ENCODE measurements around the gene JAK1. TPM values are rescaled to one million over a fixed set of nuclear protein-coding genes. Genes with fewer than 3 reads are reported as not detected.

The JAK1 gene
- total RNA-seq, 4 donors from 2014 or later: 112 to 158 (median 135) TPM

- no peak overlapping the region for H3K27ac ChIP-seq (replicated peaks in 1 of 4)
- H3K36me3 ChIP-seq: peaks cover 28 to 81% (median 64%) of the 10 kb centered on the region in 4 donors
- H3K9me3 ChIP-seq: no peaks in the 10 kb centered on the region
- no peak for DNase-seq (ENCODE audit: extremely low spot score)
- peaks cover 0 to 14% (median 0%) of the 10 kb centered on the region in 4 donors for H3K4me1 ChIP-seq
- H3K4me3 ChIP-seq: no peak overlapping the region
- TF ChIP-seq CTCF (IDR thresholded peaks at IDR 0.05) (no peak), POLR2A (IDR thresholded peaks at IDR 0.05; ENCODE audit: low read depth) (no peak), POLR2AphosphoS5 (IDR thresholded peaks at IDR 0.05) (no peak), EP300 (IDR thresholded peaks at IDR 0.05) (no peak)
- intact Hi-C loops (cut with DNase I): no loop called here
- 88% methylated on average over 6 of the region's 6 CpGs for WGBS
- no peaks in the 10 kb centered on the region for H3K27me3 ChIP-seq
These were observed 90.7 kb downstream of the JAK1 start for GRCh38 chr1:64875606-64876005.

- H3K27ac ChIP-seq (replicated peaks in 1 of 4): no peak overlapping the region
- WGBS: 90% methylated on average over 10 of the region's 10 CpGs
- H3K27me3 ChIP-seq: no peaks in the 10 kb centered on the region
- TF ChIP-seq POLR2AphosphoS5 (IDR thresholded peaks at IDR 0.05) (no peak), POLR2A (IDR thresholded peaks at IDR 0.05; ENCODE audit: low read depth) (no peak), CTCF (IDR thresholded peaks at IDR 0.05) (no peak), EP300 (IDR thresholded peaks at IDR 0.05) (no peak)
- intact Hi-C loops (cut with DNase I): no loop called here
- H3K36me3 ChIP-seq: peaks cover 28 to 86% (median 69%) of the 10 kb centered on the region in 4 donors
- no peaks in the 10 kb centered on the region for H3K9me3 ChIP-seq
- peaks cover 0 to 14% (median 0%) of the 10 kb centered on the region in 4 donors for H3K4me1 ChIP-seq
- no peak overlapping the region for H3K4me3 ChIP-seq
- no peak for DNase-seq (ENCODE audit: extremely low spot score)
These were observed 91.2 kb downstream of the JAK1 start for GRCh38 chr1:64875101-64875500.

- TF ChIP-seq POLR2AphosphoS5 (IDR thresholded peaks at IDR 0.05) (no peak), EP300 (IDR thresholded peaks at IDR 0.05) (no peak), CTCF (IDR thresholded peaks at IDR 0.05) (no peak), POLR2A (IDR thresholded peaks at IDR 0.05; ENCODE audit: low read depth) (no peak)
- no peaks in the 10 kb centered on the region for H3K27me3 ChIP-seq
- intact Hi-C loops (cut with DNase I): no loop called here
- no peak overlapping the region for H3K27ac ChIP-seq (replicated peaks in 1 of 4)
- DNase-seq (ENCODE audit: extremely low spot score): no peak
- H3K4me1 ChIP-seq: peaks cover 0 to 14% (median 0%) of the 10 kb centered on the region in 4 donors
- H3K4me3 ChIP-seq: no peak overlapping the region
- 94% methylated on average over 3 of the region's 3 CpGs for WGBS
- peaks cover 28 to 90% (median 73%) of the 10 kb centered on the region in 4 donors for H3K36me3 ChIP-seq
- H3K9me3 ChIP-seq: no peaks in the 10 kb centered on the region
These were observed 91.7 kb downstream of the JAK1 start for GRCh38 chr1:64874666-64875065.

GRCh38 chr1:64873576-64873975 is 92.8 kb downstream of the JAK1 start:
- H3K27ac ChIP-seq (replicated peaks in 1 of 4): no peak overlapping the region
- WGBS: 95% methylated on average over 9 of the region's 9 CpGs
- H3K4me1 ChIP-seq: peaks cover 0 to 7% (median 0%) of the 10 kb centered on the region in 4 donors
- no peak for TF ChIP-seq POLR2A (IDR thresholded peaks at IDR 0.05; ENCODE audit: low read depth)
- no peak for TF ChIP-seq CTCF (IDR thresholded peaks at IDR 0.05)
- TF ChIP-seq POLR2AphosphoS5 (IDR thresholded peaks at IDR 0.05): no peak
- TF ChIP-seq EP300 (IDR thresholded peaks at IDR 0.05): no peak
- no peaks in the 10 kb centered on the region for H3K27me3 ChIP-seq
- H3K4me3 ChIP-seq: no peak overlapping the region
- intact Hi-C loops (cut with DNase I): no loop called here
- DNase-seq (ENCODE audit: extremely low spot score): no peak
- peaks cover 28 to 92% (median 80%) of the 10 kb centered on the region in 4 donors for H3K36me3 ChIP-seq
- no peaks in the 10 kb centered on the region for H3K9me3 ChIP-seq

- 94% methylated on average over 1 of the region's 1 CpG for WGBS
- peaks cover 33 to 95% (median 82%) of the 10 kb centered on the region in 4 donors for H3K36me3 ChIP-seq
- no peak for TF ChIP-seq POLR2A (IDR thresholded peaks at IDR 0.05; ENCODE audit: low read depth)
- TF ChIP-seq POLR2AphosphoS5 (IDR thresholded peaks at IDR 0.05): no peak
- no peak for TF ChIP-seq CTCF (IDR thresholded peaks at IDR 0.05)
- no peak for TF ChIP-seq EP300 (IDR thresholded peaks at IDR 0.05)
- no peaks in the 10 kb centered on the region for H3K27me3 ChIP-seq
- DNase-seq (ENCODE audit: extremely low spot score): no peak
- H3K4me1 ChIP-seq: peaks cover 0 to 7% (median 0%) of the 10 kb centered on the region in 4 donors
- H3K9me3 ChIP-seq: no peaks in the 10 kb centered on the region
- no peak overlapping the region for H3K4me3 ChIP-seq
- H3K27ac ChIP-seq (replicated peaks in 1 of 4): no peak overlapping the region
- intact Hi-C loops (cut with DNase I): no loop called here
These were observed 94.3 kb downstream of the JAK1 start for GRCh38 chr1:64872067-64872466.

Measured in esophagus muscularis mucosa (tissue), 4 donors.